Naive thymus-derived CD4-positive, alpha-beta T cell (primary cell): ENCODE data around the gene MID1. TPM values are rescaled to one million over a fixed set of nuclear protein-coding genes. Genes with fewer than 3 reads are reported as not detected.

Experiments
- ATAC-seq: fragments of 150-1000 bp; cut with Tn5 transposase; 2 replicates; pipeline ENCODE4 v1.10.0; 2021; ENCODE audit warnings: mild to moderate bottlenecking, moderate library complexity
- CTCF ChIA-PET: fragments of 350-600 bp; sonication (Branson Sonifier 250); formaldehyde crosslinking; loops from one replicate; lab custom pipeline; 2021; ENCODE audit warnings: antibody characterized with exemption; lab: Charles Lee
- POLR2A ChIA-PET: fragments of 350-600 bp; sonication (Branson Sonifier 250); formaldehyde crosslinking; loops from one replicate; lab custom pipeline; 2021; ENCODE audit warnings: antibody characterized with exemption, inconsistent platforms; lab: Charles Lee
- DNase-seq, 9 donors: peaks; one replicate each; pipeline versions ENCODE4 v3.0.0 to v3.0.0-alpha.2; 2020 to 2022; ENCODE audit warnings: mixed read lengths in 1 of 9
- H3K27ac ChIP-seq: one replicate; pipeline ENCODE4 v1.7.0; 2013; ENCODE audit warnings: mild to moderate bottlenecking, low read depth, low read length, moderate library complexity
- H3K27me3 ChIP-seq, 2 donors: one replicate each; pipeline ENCODE4 v1.7.0; 2013; ENCODE audit warnings: low read length in 2 of 2, mild to moderate bottlenecking in 2 of 2, moderate library complexity in 2 of 2; ENCODE audit not compliant: control insufficient read depth in 2 of 2, insufficient read depth in 2 of 2
- H3K36me3 ChIP-seq, 3 experiments: 1 replicate in 2 of 3; 2 replicates in 1 of 3; pipeline ENCODE4 v1.7.0; 2013; ENCODE audit warnings: low read length in 3 of 3, mild to moderate bottlenecking in 3 of 3, moderate library complexity in 1 of 3; ENCODE audit not compliant: insufficient read depth in 3 of 3, control insufficient read depth in 2 of 3
- H3K4me1 ChIP-seq, 2 donors: one replicate each; pipeline ENCODE4 v1.7.0; 2013; ENCODE audit warnings: low read length in 2 of 2, mild to moderate bottlenecking in 2 of 2, moderate library complexity in 1 of 2; ENCODE audit not compliant: control insufficient read depth in 2 of 2, insufficient read depth in 2 of 2
- H3K4me3 ChIP-seq: 2 replicates; pipeline ENCODE4 v1.7.0; 2013; ENCODE audit warnings: mild to moderate bottlenecking, low read length
- H3K9me3 ChIP-seq, 3 experiments: 1 replicate in 2 of 3; 2 replicates in 1 of 3; pipeline ENCODE4 v1.7.0; 2013; ENCODE audit warnings: low read length in 3 of 3; ENCODE audit not compliant: control insufficient read depth in 2 of 3
- H3K27ac Mint-ChIP-seq, 9 donors: one replicate each; pipeline ENCODE4 v1.8.0; 2020 to 2022; ENCODE audit warnings: mixed read lengths in 9 of 9, mild to moderate bottlenecking in 8 of 9, moderate library complexity in 5 of 9, inconsistent platforms in 2 of 9
- H3K27me3 Mint-ChIP-seq, 5 donors: one replicate each; pipeline ENCODE4 v1.8.0; 2021 to 2022; ENCODE audit warnings: mixed read lengths in 5 of 5, mild to moderate bottlenecking in 1 of 5
- H3K36me3 Mint-ChIP-seq, 5 donors: one replicate each; pipeline ENCODE4 v1.8.0; 2020 to 2022; ENCODE audit warnings: mixed read lengths in 5 of 5, mild to moderate bottlenecking in 3 of 5, inconsistent platforms in 1 of 5
- H3K4me1 Mint-ChIP-seq, 7 donors: one replicate each; pipeline ENCODE4 v1.8.0; 2020 to 2022; ENCODE audit warnings: mixed read lengths in 7 of 7, mild to moderate bottlenecking in 3 of 7, inconsistent platforms in 1 of 7
- H3K4me3 Mint-ChIP-seq, 10 donors: one replicate each; pipeline ENCODE4 v1.8.0; 2020 to 2022; ENCODE audit warnings: mild to moderate bottlenecking in 10 of 10, mixed read lengths in 10 of 10, moderate library complexity in 6 of 10, inconsistent platforms in 2 of 10
- H3K9me3 Mint-ChIP-seq, 11 donors: one replicate each; pipeline ENCODE4 v1.8.0; 2020 to 2022; ENCODE audit warnings: mixed read lengths in 11 of 11, mild to moderate bottlenecking in 4 of 11, inconsistent platforms in 1 of 11, moderate library complexity in 1 of 11
- intact Hi-C, 2 donors: fragments of 100-400 bp; cut with micrococcal nuclease; formaldehyde crosslinking; loops; one replicate each; pipeline ENCODE4 v1.15.1; 2023
- polyA plus RNA-seq, 2 donors: library from polyadenylated mRNA; unstranded; fragments of 300-500 nt; fragmentation: Illumina TruSeq; gene quantifications; one replicate each; pipeline ENCODE4 v1.2.3, GENCODE V29; 2021
- total RNA-seq, 6 experiments: library from RNA in 5 of 6; stranded (reverse) in 5 of 6; gene quantifications; 1 replicate in 5 of 6; 2 replicates in 1 of 6; pipeline ENCODE4 v1.2.3 and lab custom pipeline; 2021 to 2026

MID1 gene
- total and polyA plus RNA-seq, 7 experiments from 2014 or later, result 0.12 to 0.27 (median 0.22) TPM; not detected in 2

GRCh38 chrX:10427249-10427648 lies 193.1 kb downstream of the MID1 start:
- H3K27ac Mint-ChIP-seq, result no peak overlapping the region
- no peaks in the 10 kb centered on the region for H3K27me3 ChIP-seq
- intact Hi-C loops, result no loop called here
- H3K4me1 ChIP-seq, result no peaks in the 10 kb centered on the region
- no peak overlapping the region for H3K4me3 ChIP-seq
- H3K9me3 Mint-ChIP-seq, result peaks cover 0 to 12% (median 0%) of the 10 kb centered on the region in 11 donors
- no peaks in the 10 kb centered on the region for H3K36me3 Mint-ChIP-seq
- POLR2A ChIA-PET, result no interaction called here
- no peaks in the 10 kb centered on the region for H3K27me3 Mint-ChIP-seq
- CTCF ChIA-PET, result no interaction called here
- DNase-seq (no peak), ATAC-seq (no peak)
- H3K4me1 Mint-ChIP-seq, result no peaks in the 10 kb centered on the region
- H3K9me3 ChIP-seq, result no peaks in the 10 kb centered on the region
- H3K27ac ChIP-seq, result no peak overlapping the region
- no peak overlapping the region for H3K4me3 Mint-ChIP-seq
- H3K36me3 ChIP-seq, result no peaks in the 10 kb centered on the region

GRCh38 chrX:10423716-10424115 lies 196.7 kb downstream of the MID1 start:
- CTCF ChIA-PET, result no interaction called here
- H3K4me3 ChIP-seq, result no peak overlapping the region
- DNase-seq (no peak), ATAC-seq (no peak)
- Mint-ChIP-seq H3K27me3 (no peaks in the 10 kb centered on the region), H3K4me3 (no peak overlapping the region), H3K36me3 (no peaks in the 10 kb centered on the region), H3K4me1 (no peaks in the 10 kb centered on the region), H3K9me3 (peaks cover 0 to 12% (median 2%) of the 10 kb centered on the region in 11 donors), H3K27ac (no peak overlapping the region)
- no peaks in the 10 kb centered on the region for H3K9me3 ChIP-seq
- H3K36me3 ChIP-seq, result no peaks in the 10 kb centered on the region
- intact Hi-C loops, result no loop called here
- no peak overlapping the region for H3K27ac ChIP-seq
- no peaks in the 10 kb centered on the region for H3K4me1 ChIP-seq
- POLR2A ChIA-PET, result no interaction called here
- H3K27me3 ChIP-seq, result no peaks in the 10 kb centered on the region

DNA sequence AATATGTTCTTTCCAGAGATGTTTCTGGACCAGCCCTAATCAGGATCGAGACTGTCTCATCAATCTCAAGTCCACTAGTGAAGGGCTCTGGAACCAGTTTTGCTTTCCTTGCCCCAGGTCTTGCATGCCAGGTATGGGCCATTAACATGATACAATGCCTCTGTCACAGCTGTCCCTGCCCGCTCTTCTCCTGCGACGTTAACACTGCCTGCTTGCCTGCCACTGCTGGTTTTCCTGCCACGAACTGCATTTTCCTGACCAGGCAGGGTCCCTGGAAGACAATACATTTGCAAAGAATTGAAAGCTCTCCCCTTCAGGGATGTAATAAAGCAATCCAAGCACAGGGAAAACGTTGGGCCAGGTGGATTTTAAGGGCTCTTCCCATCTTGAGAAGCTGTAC lies 200.3 kb downstream of the MID1 start:
- CTCF ChIA-PET, result no interaction called here
- Histone ChIP-seq H3K27me3 (no peaks in the 10 kb centered on the region), H3K9me3 (no peaks in the 10 kb centered on the region), H3K27ac (no peak overlapping the region), H3K36me3 (no peaks in the 10 kb centered on the region), H3K4me1 (no peaks in the 10 kb centered on the region), H3K4me3 (no peak overlapping the region)
- ATAC-seq (no peak), DNase-seq (no peak)
- no peaks in the 10 kb centered on the region for H3K36me3 Mint-ChIP-seq
- intact Hi-C loops, result no loop called here
- peaks cover 0 to 4% (median 0%) of the 10 kb centered on the region in 11 donors for H3K9me3 Mint-ChIP-seq
- H3K27me3 Mint-ChIP-seq, result no peaks in the 10 kb centered on the region
- POLR2A ChIA-PET, result no interaction called here
- no peak overlapping the region for H3K4me3 Mint-ChIP-seq
- H3K4me1 Mint-ChIP-seq, result no peaks in the 10 kb centered on the region
- no peak overlapping the region for H3K27ac Mint-ChIP-seq

DNA sequence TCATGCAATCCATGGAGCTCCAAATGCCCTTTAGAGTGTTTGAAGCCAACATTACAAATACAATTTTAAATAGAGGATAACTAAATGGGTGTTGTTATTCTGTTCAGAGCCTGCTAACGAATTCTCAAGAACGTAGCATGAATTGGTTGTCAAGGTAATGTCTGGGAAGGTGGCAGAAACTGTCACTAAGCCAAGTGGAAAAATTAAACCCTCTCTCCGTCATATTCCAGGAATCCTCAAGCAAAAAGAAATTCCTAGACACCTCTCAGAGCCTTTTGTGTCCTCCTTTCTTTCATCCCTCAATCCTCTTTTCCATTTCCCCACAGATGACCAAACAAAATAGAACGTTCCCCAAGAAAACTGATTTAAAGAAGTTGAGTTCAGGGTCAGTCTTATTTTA lies 204.0 kb downstream of the MID1 start:
- no peaks in the 10 kb centered on the region for H3K4me1 ChIP-seq
- ATAC-seq (no peak), DNase-seq (no peak)
- no peaks in the 10 kb centered on the region for H3K27me3 Mint-ChIP-seq
- H3K4me3 Mint-ChIP-seq, result no peak overlapping the region
- H3K9me3 ChIP-seq, result no peaks in the 10 kb centered on the region
- H3K4me3 ChIP-seq, result no peak overlapping the region
- intact Hi-C loops, result no loop called here
- H3K36me3 ChIP-seq, result no peaks in the 10 kb centered on the region
- H3K9me3 Mint-ChIP-seq, result peaks cover 0 to 6% (median 0%) of the 10 kb centered on the region in 11 donors
- ChIA-PET CTCF (no interaction called here), POLR2A (no interaction called here)
- H3K27me3 ChIP-seq, result no peaks in the 10 kb centered on the region
- H3K27ac ChIP-seq, result no peak overlapping the region
- no peak overlapping the region for H3K27ac Mint-ChIP-seq
- no peaks in the 10 kb centered on the region for H3K4me1 Mint-ChIP-seq
- H3K36me3 Mint-ChIP-seq, result no peaks in the 10 kb centered on the region

DNA sequence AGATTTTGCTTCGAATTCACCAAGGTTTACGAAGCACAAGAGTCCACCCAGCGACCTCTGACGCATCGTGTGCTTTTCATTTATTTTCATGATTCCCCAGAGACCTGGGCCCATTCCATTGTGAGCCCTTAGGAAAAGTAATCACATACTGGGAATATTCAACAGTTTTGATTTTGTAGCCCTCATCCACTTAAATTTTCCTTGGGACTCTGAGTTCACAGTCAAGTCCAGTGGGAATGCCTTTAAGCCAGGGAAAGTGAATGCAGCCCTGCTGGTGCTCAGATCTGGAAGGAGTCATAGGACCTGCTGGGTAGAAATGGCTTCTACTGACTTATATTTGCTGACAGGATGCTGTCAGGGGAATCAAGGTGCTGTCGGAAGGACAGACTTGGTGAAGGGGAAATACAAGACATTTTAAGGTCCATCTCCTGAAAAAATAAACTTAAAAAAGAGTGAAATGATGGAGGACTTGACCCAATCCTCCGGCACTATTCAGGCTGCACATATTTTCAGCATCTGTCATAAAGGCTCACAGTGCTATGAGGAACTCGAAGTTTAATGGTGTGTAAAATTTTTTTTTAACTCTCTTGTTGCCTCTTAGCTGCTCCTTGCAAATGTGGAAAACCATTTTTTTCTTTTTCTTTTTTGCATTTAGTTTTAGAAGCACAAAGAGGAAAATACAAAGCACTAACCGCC lies 204.9 kb downstream of the MID1 start:
- no peak overlapping the region for H3K4me3 Mint-ChIP-seq
- H3K9me3 Mint-ChIP-seq, result peaks cover 0 to 6% (median 0%) of the 10 kb centered on the region in 11 donors
- CTCF ChIA-PET, result no interaction called here
- DNase-seq, result no peak
- POLR2A ChIA-PET, result no interaction called here
- no peak overlapping the region for H3K4me3 ChIP-seq
- H3K36me3 Mint-ChIP-seq, result no peaks in the 10 kb centered on the region
- no peaks in the 10 kb centered on the region for H3K4me1 Mint-ChIP-seq
- H3K9me3 ChIP-seq, result no peaks in the 10 kb centered on the region
- no peak for ATAC-seq
- H3K36me3 ChIP-seq, result no peaks in the 10 kb centered on the region
- no peaks in the 10 kb centered on the region for H3K27me3 Mint-ChIP-seq
- H3K27ac ChIP-seq, result no peak overlapping the region
- no peaks in the 10 kb centered on the region for H3K27me3 ChIP-seq
- intact Hi-C loops, result no loop called here
- no peaks in the 10 kb centered on the region for H3K4me1 ChIP-seq
- H3K27ac Mint-ChIP-seq, result no peak overlapping the region

GRCh38 chrX:10414862-10415261 lies 205.5 kb downstream of the MID1 start:
- intact Hi-C loops, result no loop called here
- no peak for DNase-seq
- Mint-ChIP-seq H3K27me3 (no peaks in the 10 kb centered on the region), H3K36me3 (no peaks in the 10 kb centered on the region), H3K4me3 (no peak overlapping the region), H3K27ac (no peak overlapping the region), H3K9me3 (peaks cover 0 to 6% (median 0%) of the 10 kb centered on the region in 11 donors), H3K4me1 (no peaks in the 10 kb centered on the region)
- no peaks in the 10 kb centered on the region for H3K36me3 ChIP-seq
- POLR2A ChIA-PET, result no interaction called here
- no peak for ATAC-seq
- H3K4me1 ChIP-seq, result no peaks in the 10 kb centered on the region
- H3K9me3 ChIP-seq, result no peaks in the 10 kb centered on the region
- no peaks in the 10 kb centered on the region for H3K27me3 ChIP-seq
- H3K27ac ChIP-seq, result no peak overlapping the region
- no peak overlapping the region for H3K4me3 ChIP-seq
- CTCF ChIA-PET, result no interaction called here

DNA sequence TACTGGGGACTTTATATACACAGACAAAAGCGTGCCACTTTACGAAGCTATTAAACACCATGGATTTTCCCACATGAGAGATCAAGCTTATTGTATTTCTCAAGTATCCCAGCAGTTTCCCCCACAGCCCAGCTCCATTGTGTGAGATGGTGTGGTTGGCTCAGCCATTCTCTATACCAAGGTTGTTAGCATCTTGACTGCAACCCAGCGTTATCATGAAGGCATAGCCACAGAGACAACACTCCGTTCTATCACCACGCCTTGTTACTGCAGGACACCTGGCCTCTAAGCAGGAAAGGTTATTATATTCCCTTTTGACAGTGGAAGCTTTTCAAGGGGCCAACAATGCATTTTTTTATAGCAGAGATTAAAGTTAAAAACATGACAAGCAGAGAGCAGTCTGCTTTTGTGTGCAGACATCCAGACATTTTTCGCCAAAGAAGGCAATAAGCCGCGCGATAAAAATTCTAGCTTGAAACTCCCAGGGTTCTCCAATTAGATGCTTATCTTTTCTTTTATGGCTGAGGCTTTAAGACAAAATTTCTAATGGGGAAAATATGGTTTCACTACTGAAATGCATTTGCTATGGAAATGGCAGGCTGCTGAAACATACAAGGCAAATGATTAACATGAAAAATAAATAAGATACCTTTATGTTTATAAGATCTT lies 206.1 kb downstream of the MID1 start:
- no peak overlapping the region for H3K27ac ChIP-seq
- no peak overlapping the region for H3K4me3 Mint-ChIP-seq
- ChIA-PET POLR2A (no interaction called here), CTCF (no interaction called here)
- ATAC-seq (no peak), DNase-seq (no peak)
- peaks cover 0 to 6% (median 0%) of the 10 kb centered on the region in 11 donors for H3K9me3 Mint-ChIP-seq
- no peaks in the 10 kb centered on the region for H3K27me3 Mint-ChIP-seq
- no peak overlapping the region for H3K4me3 ChIP-seq
- no peaks in the 10 kb centered on the region for H3K9me3 ChIP-seq
- no peaks in the 10 kb centered on the region for H3K36me3 Mint-ChIP-seq
- H3K27ac Mint-ChIP-seq, result no peak overlapping the region
- H3K36me3 ChIP-seq, result no peaks in the 10 kb centered on the region
- no peaks in the 10 kb centered on the region for H3K27me3 ChIP-seq
- intact Hi-C loops, result no loop called here
- no peaks in the 10 kb centered on the region for H3K4me1 ChIP-seq
- no peaks in the 10 kb centered on the region for H3K4me1 Mint-ChIP-seq
